ENCODE measurements around the gene PLEKHM3. TPM values are rescaled to one million over a fixed set of nuclear protein-coding genes. Genes with fewer than 3 reads are reported as not detected.

Gene PLEKHM3
- total RNA-seq, 1 experiment from 2014 or later: 2.5 TPM

- DNase-seq (ENCODE audit: low read depth, low spot score): no peak
- in situ Hi-C loops (cut with HindIII; ENCODE audit: low pct_unique_long_range_greater_than_20kb, low sequenced_read_pairs) (no loop called here), intact Hi-C loops (cut with micrococcal nuclease; ENCODE audit: unreplicated experiment) (no loop called here)
- Histone ChIP-seq H3K27ac (ENCODE audit: low read length) (no peak overlapping the region), H3K9me3 (ENCODE audit: control insufficient read depth, insufficient read depth, low read depth, low read length) (no peaks in the 10 kb centered on the region), H3K4me1 (ENCODE audit: control insufficient read depth, insufficient read depth, low read length) (no peaks in the 10 kb centered on the region), H3K4me3 (ENCODE audit: low read depth in 2 of 2, low read length in 2 of 2) (no peak overlapping the region), H3K27me3 (ENCODE audit: control insufficient read depth, insufficient read depth, low read length) (no peaks in the 10 kb centered on the region), H3K36me3 (ENCODE audit: control insufficient read depth, insufficient read depth, low read length) (no peaks in the 10 kb centered on the region)
- no peak for ATAC-seq
- ChIA-PET POLR2A (no interaction called here), CTCF (no interaction called here)
- no TSS peak for BruUV-seq (replicated peaks)
- TF ChIP-seq POLR2AphosphoS5 (IDR thresholded peaks at IDR 0.05; ENCODE audit: low read depth, low read length) (no peak), SIN3A (IDR thresholded peaks at IDR 0.05; ENCODE audit: borderline replicate concordance, insufficient read depth, low read depth, low read length) (no peak), REST (IDR thresholded peaks at IDR 0.05; ENCODE audit: insufficient read depth in 1 of 2, low read depth in 2 of 2, low read length in 1 of 2) (no peak)
These were observed 65.2 kb downstream of the PLEKHM3 start for GRCh38 chr2:207960090-207960489.

- intact Hi-C loops (cut with micrococcal nuclease; ENCODE audit: unreplicated experiment): no loop called here
- TF ChIP-seq REST (IDR thresholded peaks at IDR 0.05; ENCODE audit: insufficient read depth in 1 of 2, low read depth in 2 of 2, low read length in 1 of 2): no peak
- in situ Hi-C loops (cut with HindIII; ENCODE audit: low pct_unique_long_range_greater_than_20kb, low sequenced_read_pairs): no loop called here
- CTCF ChIA-PET: interaction anchor here (0.7 kb wide), 1 partner anchor 75 kb away, joined by 6 read pairs; no protein-coding TSS in a partner anchor
- Histone ChIP-seq H3K4me3 (ENCODE audit: low read depth in 2 of 2, low read length in 2 of 2) (no peak overlapping the region), H3K27ac (ENCODE audit: low read length) (no peak overlapping the region), H3K9me3 (ENCODE audit: control insufficient read depth, insufficient read depth, low read depth, low read length) (no peaks in the 10 kb centered on the region), H3K27me3 (ENCODE audit: control insufficient read depth, insufficient read depth, low read length) (no peaks in the 10 kb centered on the region), H3K4me1 (ENCODE audit: control insufficient read depth, insufficient read depth, low read length) (no peaks in the 10 kb centered on the region), H3K36me3 (ENCODE audit: control insufficient read depth, insufficient read depth, low read length) (no peaks in the 10 kb centered on the region)
- ATAC-seq (no peak), DNase-seq (ENCODE audit: low read depth, low spot score) (no peak)
- no TSS peak for BruUV-seq (replicated peaks)
- POLR2A ChIA-PET: no interaction called here
These were observed 68.6 kb downstream of the PLEKHM3 start for GRCh38 chr2:207956771-207957170.

GRCh38 chr2:207955456-207955855, 69.9 kb downstream of the PLEKHM3 start:
- intact Hi-C loops (cut with micrococcal nuclease; ENCODE audit: unreplicated experiment): no loop called here
- in situ Hi-C loops (cut with HindIII; ENCODE audit: low pct_unique_long_range_greater_than_20kb, low sequenced_read_pairs): no loop called here
- no peaks in the 10 kb centered on the region for H3K36me3 ChIP-seq (ENCODE audit: control insufficient read depth, insufficient read depth, low read length)
- no peaks in the 10 kb centered on the region for H3K4me1 ChIP-seq (ENCODE audit: control insufficient read depth, insufficient read depth, low read length)
- H3K27ac ChIP-seq (ENCODE audit: low read length): no peak overlapping the region
- no peak for TF ChIP-seq POLR2AphosphoS5 (IDR thresholded peaks at IDR 0.05; ENCODE audit: low read depth, low read length)
- TF ChIP-seq CTCF (IDR thresholded peaks at IDR 0.05): no peak
- TF ChIP-seq TCF7L2 (IDR thresholded peaks at IDR 0.05; ENCODE audit: low read depth, low read length): no peak
- TF ChIP-seq REST (IDR thresholded peaks at IDR 0.05; ENCODE audit: insufficient read depth in 1 of 2, low read depth in 2 of 2, low read length in 1 of 2): no peak
- no peak for TF ChIP-seq SIN3A (IDR thresholded peaks at IDR 0.05; ENCODE audit: borderline replicate concordance, insufficient read depth, low read depth, low read length)
- H3K4me3 ChIP-seq (ENCODE audit: low read depth in 2 of 2, low read length in 2 of 2): no peak overlapping the region
- no peak for DNase-seq (ENCODE audit: low read depth, low spot score)
- no TSS peak for BruUV-seq (replicated peaks)
- ChIA-PET CTCF (no interaction called here), POLR2A (no interaction called here)
- no peaks in the 10 kb centered on the region for H3K9me3 ChIP-seq (ENCODE audit: control insufficient read depth, insufficient read depth, low read depth, low read length)
- no peaks in the 10 kb centered on the region for H3K27me3 ChIP-seq (ENCODE audit: control insufficient read depth, insufficient read depth, low read length)
- ATAC-seq: no peak

Data from Panc1 (cell line).